Psoas muscle (tissue), 8 donors: ENCODE results near the gene SEMA3F. TPM values are rescaled to one million over a fixed set of nuclear protein-coding genes. Genes with fewer than 3 reads are reported as not detected.

ENCODE experiments used
- ATAC-seq, 4 donors: fragments of 200-7000 bp; cut with Tn5 transposase; one replicate each; pipeline ENCODE4 v1.9.1; 2020; ENCODE audit warnings: moderate library complexity in 3 of 4, mild to moderate bottlenecking in 2 of 4
- DNase-seq, 2 donors: peaks; one replicate each; pipeline ENCODE4 v3.0.0-alpha.2; 2020
- H3K27ac ChIP-seq: fragments of 200-600 bp; one replicate; pipeline ENCODE4 v1.8.0; 2022
- H3K27me3 ChIP-seq, 3 donors: fragments of 200-600 bp in 1 of 3; one replicate each; pipeline versions ENCODE4 v1.6.1 to v1.8.0; 2013 to 2022; ENCODE audit warnings: low read length in 2 of 3, mild to moderate bottlenecking in 2 of 3, moderate library complexity in 1 of 3; ENCODE audit not compliant: insufficient read depth in 3 of 3
- H3K36me3 ChIP-seq, 2 donors: fragments of 200-600 bp in 1 of 2; one replicate each; pipeline versions ENCODE4 v1.6.1 to v1.8.0; 2013 to 2022; ENCODE audit warnings: low read depth in 1 of 2, mild to moderate bottlenecking in 1 of 2, moderate library complexity in 1 of 2; ENCODE audit not compliant: insufficient read depth in 1 of 2
- H3K4me1 ChIP-seq: fragments of 200-600 bp; one replicate; pipeline ENCODE4 v1.8.0; 2022
- H3K4me3 ChIP-seq: fragments of 200-600 bp; one replicate; pipeline ENCODE4 v1.8.0; 2022; ENCODE audit warnings: mild to moderate bottlenecking
- H3K9me3 ChIP-seq: fragments of 200-600 bp; one replicate; pipeline ENCODE4 v1.8.0; 2022
- WGBS, 3 donors: extraction: QIAGEN DNeasy Blood & Tissue Kit; methylation state at CpG; one replicate each; pipeline versions ENCODE4 v1.1.6 to v1.1.7; 2013; 5-methylcytosine and 5-hydroxymethylcytosine counted together
- intact Hi-C, 2 donors: fragments of 100-400 bp; cut with DNase I; formaldehyde crosslinking; loops; one replicate each; pipeline versions ENCODE4 v1.11.0 to v1.14.2; 2022
- polyA plus RNA-seq, 3 donors: library from polyadenylated mRNA; stranded (reverse); fragments of 200-250 nt; gene quantifications; one replicate each; pipeline ENCODE4 v1.2.3, GENCODE V29; 2013
- total RNA-seq, 4 donors: library from RNA; stranded (reverse); fragmentation: NEBNext Ultra II Directional in 2 of 4; extraction: Animal tissue kit (Norgen Biotek cat#: 25700) in 2 of 4; gene quantifications; one replicate each; pipeline versions ENCODE4 v1.2.1 to v1.2.4, GENCODE V29; 2021 to 2023
- TF ChIP-seq, protein P1 (sequence below): fragments of 200-600 bp; IDR thresholded peaks from one replicate; pipeline ENCODE4 v1.8.0; 2022; ENCODE audit warnings: antibody characterized with exemption
- donor health status: healthy with polysubstance abuse.
- donor health status: DM: no; HTN: no; CAD: no; lungs with moderate emphysema.
- donor health status: Bipolar disorder and iron deficiency.
- donor health status: healthy.
- donor health status: DM: yes; HTN: yes; CAD: no.
- donor health status: DM: no; HTN: no; CAD: no.
- donor health status: DM: no; HTN: no; CAD: no.
- donor health status: DM: yes; HTN: yes; CAD: no.

SEMA3F gene
- total and polyA plus RNA-seq, 7 donors: 4.7 to 13.7 (median 7.6) TPM

DNA sequence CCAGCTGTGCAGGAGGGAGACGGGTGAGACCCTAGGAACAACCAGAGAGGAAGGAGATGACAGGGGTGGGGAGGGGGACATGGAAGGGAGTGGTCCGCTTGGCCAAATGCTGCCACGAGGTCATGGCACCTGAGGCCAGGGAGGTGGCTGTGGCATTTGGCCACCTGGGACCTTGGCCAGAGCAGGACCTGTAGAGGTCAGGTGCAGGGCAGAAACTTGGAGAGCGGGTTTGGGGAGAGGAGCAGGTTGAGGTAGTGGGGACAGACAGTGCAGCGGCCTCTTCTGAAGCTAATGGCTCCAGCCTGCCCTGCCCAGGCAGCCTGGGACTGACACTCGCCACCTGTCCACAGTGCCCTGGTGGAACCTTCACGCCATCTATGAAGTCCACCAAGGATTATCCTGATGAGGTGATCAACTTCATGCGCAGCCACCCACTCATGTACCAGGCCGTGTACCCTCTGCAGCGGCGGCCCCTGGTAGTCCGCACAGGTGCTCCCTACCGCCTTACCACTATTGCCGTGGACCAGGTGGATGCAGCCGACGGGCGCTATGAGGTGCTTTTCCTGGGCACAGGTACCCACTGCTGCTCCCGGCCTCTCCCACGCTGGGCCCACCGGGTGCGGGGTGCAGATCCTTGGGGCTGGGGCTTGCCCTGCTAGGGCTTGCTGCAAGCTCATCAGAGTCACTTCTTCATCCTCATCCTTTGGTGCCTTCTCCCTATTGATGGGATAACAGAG is 29.3 kb downstream of the SEMA3F start:
- no peak for ATAC-seq
- TF ChIP-seq, protein P1, sequence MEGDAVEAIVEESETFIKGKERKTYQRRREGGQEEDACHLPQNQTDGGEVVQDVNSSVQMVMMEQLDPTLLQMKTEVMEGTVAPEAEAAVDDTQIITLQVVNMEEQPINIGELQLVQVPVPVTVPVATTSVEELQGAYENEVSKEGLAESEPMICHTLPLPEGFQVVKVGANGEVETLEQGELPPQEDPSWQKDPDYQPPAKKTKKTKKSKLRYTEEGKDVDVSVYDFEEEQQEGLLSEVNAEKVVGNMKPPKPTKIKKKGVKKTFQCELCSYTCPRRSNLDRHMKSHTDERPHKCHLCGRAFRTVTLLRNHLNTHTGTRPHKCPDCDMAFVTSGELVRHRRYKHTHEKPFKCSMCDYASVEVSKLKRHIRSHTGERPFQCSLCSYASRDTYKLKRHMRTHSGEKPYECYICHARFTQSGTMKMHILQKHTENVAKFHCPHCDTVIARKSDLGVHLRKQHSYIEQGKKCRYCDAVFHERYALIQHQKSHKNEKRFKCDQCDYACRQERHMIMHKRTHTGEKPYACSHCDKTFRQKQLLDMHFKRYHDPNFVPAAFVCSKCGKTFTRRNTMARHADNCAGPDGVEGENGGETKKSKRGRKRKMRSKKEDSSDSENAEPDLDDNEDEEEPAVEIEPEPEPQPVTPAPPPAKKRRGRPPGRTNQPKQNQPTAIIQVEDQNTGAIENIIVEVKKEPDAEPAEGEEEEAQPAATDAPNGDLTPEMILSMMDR: no peak
- DNase-seq: no peak

DNA sequence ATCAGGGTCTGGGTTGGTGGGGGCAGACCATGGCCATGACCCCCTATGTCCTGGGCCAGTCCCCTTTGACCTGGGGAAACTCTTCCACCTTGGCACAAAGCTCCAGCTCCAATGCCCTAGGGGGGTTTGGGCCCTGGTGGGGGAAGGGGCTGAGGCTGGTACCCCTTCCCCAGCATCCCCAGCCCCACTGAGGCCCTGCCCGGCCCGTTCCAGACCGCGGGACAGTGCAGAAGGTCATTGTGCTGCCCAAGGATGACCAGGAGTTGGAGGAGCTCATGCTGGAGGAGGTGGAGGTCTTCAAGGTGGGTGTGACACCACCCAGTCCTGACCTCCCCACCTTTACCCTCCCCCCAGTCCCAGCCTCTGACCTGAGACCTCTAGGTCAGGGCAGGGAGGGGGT is 30.1 kb downstream of the SEMA3F start:
- ATAC-seq (no peak), DNase-seq (no peak)
- no peaks in the 10 kb centered on the region for H3K27me3 ChIP-seq
- H3K27ac ChIP-seq: no peak overlapping the region
- no peaks in the 10 kb centered on the region for H3K9me3 ChIP-seq
- TF ChIP-seq, protein P1: no peak
- intact Hi-C loops: no loop called here
- WGBS, 3 donors: 96 to 100% (median 96%) methylated on average over 4 of the region's 4 CpGs
- H3K36me3 ChIP-seq: peaks cover 0 to 67% of the 10 kb centered on the region in 2 donors
- H3K4me1 ChIP-seq: no peaks in the 10 kb centered on the region
- no peak overlapping the region for H3K4me3 ChIP-seq

More for the DNA sequence above, 29.3 kb downstream of the SEMA3F start:
- H3K9me3 ChIP-seq: no peaks in the 10 kb centered on the region
- peaks cover 0 to 67% of the 10 kb centered on the region in 2 donors for H3K36me3 ChIP-seq
- H3K4me3 ChIP-seq: no peak overlapping the region
- intact Hi-C loops: no loop called here
- no peak overlapping the region for H3K27ac ChIP-seq
- no peaks in the 10 kb centered on the region for H3K27me3 ChIP-seq
- 95 to 98% (median 96%) methylated on average over 20 to 21 of the region's 21 CpGs for WGBS, 3 donors
- H3K4me1 ChIP-seq: no peaks in the 10 kb centered on the region

DNA sequence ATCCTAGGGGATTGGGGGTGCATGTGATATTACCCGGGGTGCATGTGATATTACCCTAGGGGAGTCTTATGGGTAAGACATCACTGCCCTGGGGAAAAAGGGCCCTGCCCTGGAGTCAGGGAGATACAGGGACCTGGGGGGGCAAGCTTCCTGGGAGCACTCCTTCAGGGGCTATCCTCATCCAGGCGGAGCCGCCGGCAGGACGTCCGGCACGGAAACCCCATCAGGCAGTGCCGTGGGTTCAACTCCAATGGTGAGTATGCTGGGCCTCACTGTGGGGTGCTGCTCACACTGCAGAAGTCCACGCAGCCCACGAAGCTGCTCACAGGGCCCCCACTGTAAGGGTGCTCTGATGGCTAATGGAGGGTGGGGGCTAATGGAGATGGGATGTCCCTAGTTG is 31.0 kb downstream of the SEMA3F start:
- no peaks in the 10 kb centered on the region for H3K27me3 ChIP-seq
- WGBS, 3 donors: 94 to 96% (median 95%) methylated on average over 10 of the region's 10 CpGs
- no peak for ATAC-seq
- H3K27ac ChIP-seq: no peak overlapping the region
- intact Hi-C loops: no loop called here
- TF ChIP-seq, protein P1: no peak
- H3K4me3 ChIP-seq: no peak overlapping the region
- peaks cover 0 to 62% of the 10 kb centered on the region in 2 donors for H3K36me3 ChIP-seq
- no peaks in the 10 kb centered on the region for H3K9me3 ChIP-seq
- H3K4me1 ChIP-seq: no peaks in the 10 kb centered on the region
- no peak for DNase-seq

DNA sequence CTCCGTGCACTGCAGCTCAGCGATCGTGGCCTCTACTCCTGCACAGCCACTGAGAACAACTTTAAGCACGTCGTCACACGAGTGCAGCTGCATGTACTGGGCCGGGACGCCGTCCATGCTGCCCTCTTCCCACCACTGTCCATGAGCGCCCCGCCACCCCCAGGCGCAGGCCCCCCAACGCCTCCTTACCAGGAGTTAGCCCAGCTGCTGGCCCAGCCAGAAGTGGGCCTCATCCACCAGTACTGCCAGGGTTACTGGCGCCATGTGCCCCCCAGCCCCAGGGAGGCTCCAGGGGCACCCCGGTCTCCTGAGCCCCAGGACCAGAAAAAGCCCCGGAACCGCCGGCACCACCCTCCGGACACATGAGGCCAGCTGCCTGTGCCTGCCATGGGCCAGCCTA is 32.6 kb downstream of the SEMA3F start:
- H3K4me3 ChIP-seq: no peak overlapping the region
- DNase-seq: no peak
- no peaks in the 10 kb centered on the region for H3K4me1 ChIP-seq
- no peak overlapping the region for H3K27ac ChIP-seq
- H3K36me3 ChIP-seq: peaks cover 0 to 51% of the 10 kb centered on the region in 2 donors
- intact Hi-C loops: loop anchor here in 1 of 2 donors (2.0 kb wide), 1 partner anchor 33 kb away; the partner anchor contains the start of gene SEMA3F
- TF ChIP-seq, protein P1: no peak
- H3K27me3 ChIP-seq: peaks cover 0 to 1% (median 0%) of the 10 kb centered on the region in 3 donors
- ATAC-seq: no peak
- 90 to 95% (median 92%) methylated on average over 19 of the region's 19 CpGs for WGBS, 3 donors
- no peaks in the 10 kb centered on the region for H3K9me3 ChIP-seq
